ENCODE measurements around the gene PPP1R1C.

DNA sequence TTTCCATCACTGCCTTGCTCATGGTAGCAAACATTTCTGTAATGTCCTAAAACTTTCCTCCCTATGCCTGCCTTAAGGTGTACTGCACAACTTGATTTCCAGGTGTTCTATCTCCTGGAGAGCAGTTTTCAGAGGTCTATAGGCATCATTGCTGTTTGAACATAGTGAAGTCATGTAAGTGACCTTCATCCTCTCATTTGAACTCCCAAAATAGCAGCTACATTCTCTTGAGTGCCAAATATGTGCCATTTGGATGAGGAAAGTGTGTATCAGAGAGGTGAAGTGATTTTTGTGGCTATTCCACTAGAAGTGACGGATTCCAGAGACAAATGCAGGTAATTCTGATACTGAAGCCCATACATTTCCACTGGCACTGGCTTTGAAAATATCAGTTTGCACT lies 3.4 kb downstream of the PPP1R1C start:
- TF ChIP-seq CTCF (IDR thresholded peaks at IDR 0.05) = no peak
- no peak for TF ChIP-seq POLR2A (IDR thresholded peaks at IDR 0.05)

All from testis (tissue), 2 donors.